Measurements from ENCODE around the gene AP3D1.
"Not testable (repeated sequence)": the region's sequence is repeated elsewhere in the genome, so short reads cannot be mapped to it uniquely, and the experiment has no call there.

The AP3D1 gene

DNA sequence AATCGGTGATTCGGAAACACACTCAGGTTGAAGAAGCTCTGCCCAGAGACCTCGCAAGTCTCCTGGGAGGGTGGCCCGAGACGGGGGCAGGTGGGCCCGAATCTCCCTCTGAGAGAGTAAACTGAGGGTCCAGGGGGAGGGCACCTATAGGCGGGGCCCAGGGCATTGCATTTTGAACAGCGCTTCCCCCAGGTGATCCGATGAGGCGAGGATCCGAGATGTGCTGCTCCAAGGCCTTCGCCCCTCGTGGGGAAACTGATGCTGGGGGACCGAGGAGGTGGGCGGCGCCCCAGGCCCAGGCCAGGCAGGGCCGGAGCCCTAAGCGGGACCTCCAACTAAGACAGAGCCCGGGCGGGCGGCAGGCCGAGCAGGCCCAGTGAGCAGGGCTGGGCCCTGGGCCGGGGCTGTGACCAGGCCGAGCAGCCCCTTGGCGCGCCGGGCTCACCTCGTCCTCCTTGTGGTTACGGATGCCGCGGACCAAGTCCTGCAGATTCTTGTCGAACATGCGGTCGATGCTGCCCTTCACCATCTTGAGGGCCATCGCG, 500 bp downstream of the AP3D1 start:
- no peak for DNase-seq (ENCODE audit: low read depth in 2 of 2)

DNA sequence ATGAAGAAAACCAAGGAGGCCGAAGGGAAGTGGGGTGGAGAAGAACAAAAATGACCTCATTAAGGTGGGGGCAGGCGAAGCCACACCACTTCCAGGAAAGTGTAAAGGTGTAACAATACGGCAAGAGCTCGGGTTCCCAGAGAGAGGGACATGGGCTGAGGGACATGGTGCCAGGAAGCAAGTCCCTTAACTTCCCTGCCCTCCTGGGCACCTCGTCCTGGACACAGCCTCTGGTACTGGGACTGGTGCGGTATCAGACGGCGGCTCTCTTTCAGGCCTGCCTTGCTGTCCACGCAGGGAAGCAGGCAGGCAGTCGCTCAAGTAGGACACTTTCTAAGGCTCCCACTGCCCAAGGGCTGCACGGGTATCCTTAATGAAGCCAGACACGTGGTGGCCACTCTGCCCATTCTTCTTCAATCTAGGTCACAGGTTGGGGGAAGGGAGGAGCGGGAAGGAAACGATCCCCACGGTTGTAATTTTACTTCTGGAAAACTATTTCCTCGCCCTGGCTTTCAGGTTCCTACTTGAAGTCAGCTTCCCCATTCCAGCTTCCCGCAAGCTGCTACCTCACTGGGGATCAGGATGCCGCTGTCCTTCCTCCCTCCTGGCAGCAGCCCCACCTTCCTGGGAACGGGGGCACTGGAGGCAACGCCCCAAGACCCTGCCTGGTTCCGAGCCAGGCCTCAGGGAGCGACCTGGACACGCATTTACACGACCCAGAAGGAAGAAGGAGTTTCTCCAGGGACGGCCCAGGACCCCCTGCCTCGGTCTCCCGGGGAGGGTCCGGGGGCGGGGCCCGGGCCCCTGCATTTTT, 1.2 kb downstream of the AP3D1 start:
- DNase-seq (ENCODE audit: low read depth in 2 of 2), result no peak

DNA sequence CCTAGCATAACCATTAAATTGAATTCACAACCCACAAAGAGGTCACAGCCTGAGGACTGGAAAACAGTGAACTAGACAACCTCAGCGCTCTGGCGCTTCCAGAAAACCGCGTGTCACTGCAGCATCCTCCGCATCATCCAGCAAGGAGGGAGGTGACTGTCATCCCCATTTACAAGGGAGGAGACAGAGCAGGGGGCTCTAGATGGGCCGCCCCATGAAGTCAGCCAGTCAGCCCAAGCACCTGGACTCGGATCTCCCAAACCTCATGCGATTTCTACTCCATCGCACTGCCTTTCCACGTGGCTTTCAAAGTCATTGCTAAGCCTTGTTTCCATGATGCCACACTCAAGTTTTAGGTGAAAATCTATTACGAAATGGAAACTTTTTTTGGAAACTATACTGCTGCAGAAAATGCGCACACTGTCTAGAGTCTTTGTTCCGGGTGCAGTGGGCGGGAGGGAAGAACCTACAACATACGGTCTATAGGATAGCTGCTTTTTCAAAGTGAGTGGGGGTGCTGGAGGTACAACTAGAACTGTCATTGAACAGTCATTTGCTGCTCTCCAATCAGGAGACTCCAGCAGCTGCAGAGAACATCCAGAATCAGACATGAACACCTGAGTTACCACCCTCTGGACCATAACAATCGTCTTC, 2.8 kb downstream of the AP3D1 start:
- peak in 1 of 2 donors; percentile 44 for DNase-seq (ENCODE audit: low read depth in 2 of 2)

DNA sequence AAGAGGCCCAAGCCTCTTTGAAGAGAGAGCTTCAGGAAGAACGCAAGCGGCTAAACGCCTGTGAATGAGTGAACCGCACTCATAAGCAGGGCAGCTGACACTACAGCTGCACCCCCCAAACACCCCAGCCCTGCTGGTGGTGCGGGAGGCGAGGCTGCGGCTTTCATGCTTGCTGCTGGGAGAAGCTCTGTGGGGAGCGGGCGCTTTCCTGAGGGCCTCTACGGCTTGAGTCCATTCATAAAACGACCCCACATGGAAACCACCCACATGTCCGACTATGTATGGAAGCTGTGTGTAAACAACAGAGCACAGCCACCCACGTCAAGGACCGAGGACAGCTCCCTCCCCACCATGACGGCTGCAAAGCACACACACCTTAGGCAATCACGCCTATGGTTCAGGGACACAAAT, 5.5 kb downstream of the AP3D1 start:
- no peak for DNase-seq (ENCODE audit: low read depth in 2 of 2)

DNA sequence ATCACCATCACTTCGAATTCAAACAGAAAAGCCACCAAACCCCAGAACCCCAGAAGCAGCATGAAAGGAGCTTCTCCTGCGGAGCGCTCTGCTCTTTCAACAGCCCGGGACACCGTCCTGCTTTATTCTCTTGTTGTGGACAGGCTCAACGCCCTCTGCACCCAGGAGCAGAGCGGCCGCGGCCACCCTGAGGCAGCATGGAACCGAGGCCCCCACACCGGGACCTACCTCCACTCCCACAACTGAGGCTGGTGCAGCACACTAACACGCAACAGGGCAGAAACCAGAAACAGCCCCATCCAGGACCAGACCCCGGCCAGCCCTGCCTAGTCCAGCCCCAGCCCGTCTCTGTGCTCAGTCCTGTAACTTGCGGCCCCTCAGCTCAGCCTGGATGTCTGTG, 7.2 kb downstream of the AP3D1 start:
- no peak for DNase-seq (ENCODE audit: low read depth in 2 of 2)

DNA sequence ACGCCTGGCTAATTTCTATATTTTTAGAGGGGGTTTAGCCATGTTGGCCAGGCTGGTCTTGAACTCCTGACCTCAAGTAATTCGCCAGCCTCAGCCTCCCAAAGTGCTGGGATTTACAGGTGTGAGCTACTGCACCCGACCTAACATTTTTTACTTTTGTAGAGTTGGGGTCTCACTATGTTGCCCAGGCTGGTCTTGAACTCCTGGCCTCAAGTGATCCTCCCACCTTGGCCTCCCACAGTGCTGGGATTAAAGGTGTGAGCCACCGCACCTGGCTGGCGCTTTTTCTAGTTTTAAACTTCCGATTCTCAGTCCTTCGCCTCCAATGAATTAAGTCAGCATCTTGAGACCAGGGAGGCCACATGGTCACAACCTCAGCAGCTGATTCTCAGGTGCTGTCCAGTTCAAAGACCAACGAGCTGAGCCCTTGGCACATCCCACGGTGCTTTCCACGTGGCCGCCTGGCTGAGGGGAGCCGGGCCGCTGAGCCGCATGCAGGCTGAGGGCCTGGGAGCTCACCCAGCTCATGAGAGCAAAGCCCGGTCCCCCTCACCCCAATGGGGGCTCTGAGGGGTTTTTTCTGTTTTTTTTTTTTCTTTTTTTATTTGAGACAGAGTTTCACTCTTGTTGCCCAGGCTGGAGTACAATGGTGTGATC, 9.1 kb downstream of the AP3D1 start:
- DNase-seq (ENCODE audit: low read depth in 2 of 2), result no peak

DNA sequence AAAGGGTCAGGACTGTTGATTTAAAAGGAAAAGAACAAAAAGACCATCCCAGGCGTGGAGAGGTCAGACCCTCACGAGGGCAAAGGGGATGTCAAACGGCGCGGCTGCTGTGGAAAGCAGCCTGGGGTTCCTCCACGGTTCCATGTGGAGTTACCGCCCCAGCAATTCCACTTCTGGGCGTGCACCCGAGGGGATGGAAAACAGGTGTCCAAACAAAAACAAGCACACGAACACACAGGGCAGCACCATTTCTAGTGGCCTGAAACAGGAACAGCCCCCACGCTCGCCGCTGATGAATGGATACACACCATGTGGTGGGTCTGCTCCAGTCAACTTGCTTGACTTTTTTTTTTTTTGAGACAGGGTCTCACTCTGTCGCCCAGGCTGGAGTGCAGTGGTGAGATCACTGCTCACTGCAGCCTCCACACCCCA, 11.2 kb downstream of the AP3D1 start:
- no peak for DNase-seq (ENCODE audit: low read depth in 2 of 2)

DNA sequence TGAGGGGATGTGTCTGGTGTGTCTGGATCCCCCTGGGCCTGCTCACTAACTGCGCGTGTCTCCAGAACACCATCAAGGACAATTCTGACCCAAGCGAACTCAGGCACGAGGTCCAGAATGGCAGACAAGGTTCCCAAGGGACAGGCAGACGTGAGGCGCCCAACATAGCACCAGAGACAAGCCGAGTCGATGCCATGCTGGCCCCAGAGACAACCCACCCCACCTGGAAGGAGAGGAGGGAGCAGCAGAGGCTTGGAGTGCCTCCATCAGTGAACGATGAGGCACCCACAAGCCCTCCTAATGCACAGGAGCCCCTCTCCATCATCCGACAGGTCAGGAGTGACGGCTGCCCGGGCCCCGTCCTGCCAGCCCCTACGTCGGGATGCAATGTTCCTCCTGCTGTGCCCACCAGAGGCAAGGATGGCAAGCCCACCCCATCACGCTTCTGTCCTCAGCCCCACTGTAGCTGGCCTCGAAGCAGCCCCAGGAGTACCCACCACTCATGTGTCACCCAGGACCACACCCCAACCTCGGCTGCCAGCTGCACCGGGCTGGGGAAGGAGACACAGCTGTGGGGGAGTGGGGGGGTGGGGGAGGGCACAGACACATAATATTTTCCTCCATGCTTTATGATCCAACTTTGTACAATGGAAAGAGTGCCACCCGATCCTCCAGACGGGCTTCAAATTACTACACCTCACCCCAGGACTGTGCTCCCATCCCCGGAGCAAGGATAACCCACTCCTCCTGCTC, 11.8 kb downstream of the AP3D1 start:
- DNase-seq (ENCODE audit: low read depth in 2 of 2), result no peak

DNA sequence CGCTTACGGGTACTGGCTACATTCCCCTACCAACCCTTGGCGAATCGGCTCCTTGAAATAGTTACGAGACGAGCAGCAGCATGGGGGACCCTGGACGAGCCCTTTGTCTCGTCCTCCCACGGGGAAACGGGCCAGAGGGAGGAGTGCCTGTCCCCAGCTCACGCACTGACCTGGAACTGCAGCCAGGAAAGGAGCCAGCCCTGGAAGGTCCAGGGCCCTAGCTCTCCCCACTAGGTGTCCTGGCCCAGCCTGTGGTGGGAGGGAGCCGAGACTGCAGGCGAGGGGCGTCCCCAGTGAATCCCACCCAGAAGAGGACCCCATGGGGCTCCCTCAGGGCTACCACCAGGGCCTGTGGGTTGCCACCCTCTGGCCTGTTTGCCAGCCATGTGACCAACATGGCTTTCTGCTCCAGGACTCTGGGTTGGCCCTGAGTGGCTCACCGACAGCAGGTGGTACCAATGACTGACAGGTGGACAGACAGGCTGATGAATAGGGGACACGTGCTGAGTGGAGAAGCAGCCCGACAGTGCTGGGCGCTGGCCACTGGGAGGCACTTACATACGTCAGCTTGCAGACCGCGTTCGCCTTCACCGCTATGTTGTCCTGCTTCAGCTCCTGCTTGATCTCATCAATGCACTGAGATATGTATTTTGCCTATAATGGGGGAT, 13.2 kb downstream of the AP3D1 start:
- no peak for DNase-seq (ENCODE audit: low read depth in 2 of 2)

DNA sequence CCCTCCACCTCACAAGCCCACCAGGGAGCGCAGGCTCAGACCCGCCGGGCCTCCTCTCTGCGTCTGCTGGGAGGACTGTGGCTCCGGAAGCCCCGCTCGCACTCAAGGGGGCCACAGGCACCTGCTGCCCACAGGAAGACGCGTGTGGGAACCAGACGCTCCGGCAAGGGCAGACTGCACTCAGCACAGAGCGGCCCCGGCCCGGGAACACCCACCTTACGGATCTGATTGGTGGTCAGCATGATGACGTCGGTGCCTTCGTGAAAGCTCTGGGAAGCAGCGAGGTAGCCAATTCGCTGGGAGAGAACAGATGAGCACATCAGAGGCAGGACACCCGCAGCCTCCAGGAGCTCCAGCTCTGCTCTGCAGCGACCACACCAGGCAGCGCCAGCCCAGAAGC, 14.6 kb downstream of the AP3D1 start:
- no peak for DNase-seq (ENCODE audit: low read depth in 2 of 2)

DNA sequence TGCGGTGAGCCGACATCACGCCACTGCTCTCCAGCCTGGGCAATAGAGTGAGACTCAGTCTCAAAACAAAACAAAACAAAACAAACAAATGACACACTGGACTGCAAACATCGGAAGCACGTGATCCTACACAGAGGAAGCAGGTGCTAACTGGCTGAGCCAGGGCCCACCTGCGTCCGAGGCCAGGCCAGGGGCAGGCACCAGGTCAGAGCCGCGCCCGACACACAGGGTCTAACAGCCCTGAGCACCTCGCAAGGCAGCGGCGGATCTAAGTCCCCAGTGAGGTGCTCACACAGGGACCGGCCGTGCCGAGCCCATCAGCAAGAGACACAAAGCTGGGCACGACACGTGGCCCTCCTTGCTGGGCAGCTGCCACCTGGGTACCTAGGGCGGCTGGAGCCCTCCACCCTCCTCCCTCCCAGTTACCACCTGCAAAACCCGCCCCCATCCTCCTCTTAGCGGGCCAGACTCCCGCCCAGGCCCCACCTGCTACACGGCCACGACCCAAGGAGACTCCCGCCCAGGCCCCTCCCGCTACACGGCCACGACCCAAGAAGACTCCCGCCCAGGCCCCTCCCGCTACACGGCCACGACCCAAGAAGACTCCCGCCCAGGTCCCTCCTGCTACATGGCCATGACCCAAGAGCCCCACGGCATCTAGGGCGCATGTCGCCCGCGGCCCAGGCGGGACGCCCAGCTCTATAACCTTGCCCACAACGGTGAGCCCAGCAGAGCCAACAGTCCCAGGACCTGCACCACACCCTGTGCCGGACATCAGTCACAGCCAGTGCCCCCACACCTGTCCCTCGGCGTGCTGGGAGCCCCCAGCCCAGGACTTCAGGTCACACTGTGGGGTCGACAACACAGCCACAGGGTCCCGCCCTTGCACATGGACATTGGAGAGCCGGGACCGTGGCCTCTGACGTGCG, 15.6 kb downstream of the AP3D1 start:
- no peak for DNase-seq (ENCODE audit: low read depth in 2 of 2)

DNA sequence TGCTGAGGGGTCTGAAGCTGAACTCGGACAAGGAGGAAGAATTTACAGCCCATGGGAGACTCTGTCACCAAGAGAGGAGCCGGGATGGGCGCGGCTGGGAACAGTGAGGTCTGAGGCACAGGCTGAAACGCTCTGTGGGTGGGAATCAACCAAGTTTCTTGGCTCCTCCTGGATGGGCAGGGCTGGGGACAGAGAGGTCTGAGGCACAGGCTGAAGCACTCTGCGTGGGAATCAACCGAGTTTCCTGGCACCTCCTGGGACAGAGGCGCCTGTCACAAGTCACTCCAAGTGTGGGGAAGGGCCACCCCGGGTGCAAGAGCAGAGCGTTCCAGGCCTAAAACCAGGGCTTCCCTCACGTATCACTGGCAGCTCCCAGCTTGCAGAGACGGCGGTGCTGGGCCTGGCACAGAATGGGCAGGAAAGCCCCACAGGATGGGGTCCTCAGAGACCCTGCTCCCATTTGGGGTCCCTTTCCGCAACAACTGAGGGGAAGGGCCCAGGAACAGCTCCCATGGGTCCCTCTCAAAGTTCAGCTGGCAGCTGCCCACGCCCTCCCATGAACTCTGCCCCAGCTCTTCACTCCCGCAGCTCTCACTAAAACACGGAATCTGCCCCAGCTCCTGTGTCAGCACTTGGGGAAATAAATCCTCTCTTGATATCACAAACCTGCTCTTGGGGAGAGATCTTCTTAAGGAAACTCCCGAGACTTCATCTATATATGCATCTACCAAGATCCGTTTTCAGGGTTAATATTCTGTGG, 18.5 kb downstream of the AP3D1 start:
- no peak for DNase-seq (ENCODE audit: low read depth in 2 of 2)

DNA sequence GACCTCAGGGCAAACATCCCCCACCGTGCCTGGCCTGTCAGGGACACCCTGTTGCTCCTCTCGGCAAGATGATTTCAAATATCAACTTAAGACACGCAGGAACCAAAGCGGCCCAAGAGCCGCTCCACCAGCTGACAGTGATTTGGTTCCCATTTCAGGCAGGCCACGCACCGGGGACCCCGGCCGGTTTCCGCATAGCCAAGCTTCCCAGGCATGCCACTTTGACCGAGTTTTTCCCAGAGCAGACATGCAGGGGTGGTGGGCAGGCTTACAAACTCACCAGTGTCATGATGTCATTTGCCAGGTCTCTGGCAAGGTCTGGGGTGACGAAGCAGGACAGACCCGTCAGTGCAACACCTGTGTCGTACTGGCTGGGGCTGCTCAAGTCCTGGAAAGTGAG, 19.2 kb downstream of the AP3D1 start:
- DNase-seq (ENCODE audit: low read depth in 2 of 2), result no peak

DNA sequence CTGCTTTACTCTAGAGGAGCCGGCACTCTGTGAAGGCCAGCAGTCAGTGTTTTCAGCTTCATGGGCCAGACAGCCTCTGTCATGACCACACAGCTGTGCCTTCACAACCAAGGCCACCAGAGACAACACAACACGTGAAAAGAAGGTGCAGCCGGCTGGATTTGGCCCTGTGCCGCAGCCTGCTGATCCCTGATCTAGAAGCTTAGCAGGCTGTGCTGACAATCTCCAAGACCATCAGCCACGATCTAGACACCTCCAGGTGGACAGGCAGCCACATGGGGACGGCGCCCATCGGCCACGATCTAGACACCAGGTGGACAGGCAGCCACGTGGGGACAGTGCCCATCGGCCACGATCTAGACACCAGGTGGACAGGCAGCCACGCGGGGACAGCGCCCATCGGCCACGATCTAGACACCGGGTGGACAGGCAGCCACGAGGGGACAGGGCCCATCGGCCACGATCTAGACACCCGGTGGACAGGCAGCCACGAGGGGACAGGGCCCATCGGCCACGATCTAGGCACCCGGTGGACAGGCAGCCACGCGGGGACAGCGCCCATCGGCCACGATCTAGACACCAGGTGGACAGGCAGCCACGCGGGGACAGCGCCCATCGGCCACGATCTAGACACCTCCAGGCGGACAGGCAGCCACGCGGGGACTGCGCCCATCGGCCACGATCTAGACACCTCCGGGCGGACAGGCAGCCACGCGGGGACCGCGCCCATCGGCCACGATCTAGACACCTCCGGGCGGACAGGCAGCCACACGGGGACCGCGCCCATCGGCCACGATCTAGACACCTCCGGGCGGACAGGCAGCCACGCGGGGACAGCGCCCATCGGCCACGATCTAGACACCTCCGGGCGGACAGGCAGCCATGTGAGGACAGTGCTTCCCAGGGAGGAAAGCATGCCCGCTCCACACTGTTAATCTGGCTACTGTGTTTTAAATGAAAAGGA, 20.1 kb downstream of the AP3D1 start:
- not testable (repeated sequence) for DNase-seq (ENCODE audit: low read depth in 2 of 2)

DNA sequence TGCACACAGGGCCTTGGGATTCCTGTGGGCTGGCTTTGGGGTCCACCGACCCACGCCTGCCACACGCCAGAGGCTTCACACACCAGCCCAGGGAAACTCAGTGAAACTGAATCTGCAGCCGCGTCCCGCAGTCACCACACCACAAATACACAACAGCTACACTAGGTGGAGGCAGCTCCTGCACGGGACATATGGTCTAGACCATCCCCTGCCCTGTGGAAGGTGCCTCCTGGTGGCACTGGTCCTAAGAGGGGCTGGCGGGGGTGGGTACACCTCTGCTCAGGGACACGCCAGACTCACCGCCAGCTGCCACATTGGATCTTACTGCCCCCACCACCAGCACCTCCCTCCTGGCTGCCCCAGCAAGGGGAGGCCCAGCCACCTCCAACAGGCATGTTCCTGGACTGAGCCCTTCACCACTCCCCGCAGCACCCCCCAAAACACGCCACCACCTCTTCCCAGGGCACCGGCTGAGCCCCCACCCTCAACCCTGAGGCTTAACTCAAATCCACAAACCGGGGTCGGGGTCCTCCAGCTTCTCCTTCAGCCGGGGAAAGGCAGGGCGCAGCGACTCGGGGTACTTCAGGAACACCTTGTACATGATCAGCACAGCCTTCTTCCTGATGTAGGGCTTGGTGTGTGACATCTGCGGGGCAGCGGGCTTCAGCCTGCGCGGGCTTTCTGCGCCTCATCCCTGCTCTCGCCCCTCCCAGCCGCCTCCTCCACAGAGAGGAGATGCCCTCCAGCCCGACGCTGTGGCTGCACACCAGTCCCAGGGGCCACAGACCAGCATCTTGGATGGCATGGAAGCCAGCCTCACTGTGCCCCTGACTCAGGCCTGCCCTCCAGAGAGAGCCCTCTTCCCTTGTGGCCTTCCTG, 21.2 kb downstream of the AP3D1 start:
- no peak for DNase-seq (ENCODE audit: low read depth in 2 of 2)

DNA sequence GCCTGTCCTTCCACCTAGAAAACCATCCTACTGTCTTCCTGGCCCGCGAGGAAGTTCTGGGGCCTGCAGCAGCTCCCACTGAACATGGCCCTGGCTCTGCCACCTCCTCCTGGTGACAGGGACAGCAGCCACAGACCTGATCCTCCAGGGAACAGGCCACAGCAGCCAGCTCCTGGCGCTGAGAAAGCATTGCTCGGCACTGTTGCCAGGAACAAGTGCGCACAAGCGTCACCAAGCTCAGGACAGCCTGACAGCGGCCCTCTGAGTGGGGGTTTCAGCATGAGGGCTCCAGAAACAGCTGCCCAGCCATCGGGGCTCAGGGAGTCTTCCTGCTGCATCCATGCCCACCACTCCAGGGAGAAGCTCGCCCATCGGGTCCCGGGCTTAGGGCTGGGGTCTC, 21.9 kb downstream of the AP3D1 start:
- DNase-seq (ENCODE audit: low read depth in 2 of 2), result no peak

DNA sequence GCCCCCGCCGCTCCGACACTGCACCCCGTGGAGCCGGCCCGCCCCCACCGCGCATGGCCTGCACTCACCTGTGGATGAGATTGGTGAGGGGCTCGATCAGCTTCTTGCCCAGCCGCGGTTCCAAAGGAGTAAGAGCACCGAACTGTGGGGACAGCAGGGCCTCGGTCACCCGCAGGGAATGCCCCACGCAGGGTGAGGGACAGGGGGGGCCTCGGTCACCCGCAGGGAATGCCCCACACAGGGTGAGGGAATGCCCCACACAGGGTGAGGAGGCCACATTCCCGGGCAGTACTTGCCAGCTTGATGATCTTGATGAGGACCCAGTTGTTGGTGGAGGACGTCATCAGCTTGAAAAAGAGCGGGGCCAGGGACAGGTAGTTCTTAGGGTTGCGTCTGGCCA, 22.3 kb downstream of the AP3D1 start:
- DNase-seq (ENCODE audit: low read depth in 2 of 2), result no peak
